Ectodermal cell (in vitro differentiated cells): ENCODE data around the gene NPPC.
"Not testable (repeated sequence)": the region's sequence is repeated elsewhere in the genome, so short reads cannot be mapped to it uniquely, and the experiment has no call there.

Experiments used
- H3K27ac ChIP-seq: 2 replicates; pipeline ENCODE4 v1.7.0; 2013; ENCODE audit warnings: mild to moderate bottlenecking, low read depth, low read length; ENCODE audit not compliant: insufficient read depth, poor library complexity, severe bottlenecking
- H3K27me3 ChIP-seq: 2 replicates; pipeline ENCODE4 v1.7.0; 2013; ENCODE audit warnings: mild to moderate bottlenecking, low read length; ENCODE audit not compliant: insufficient read depth, control insufficient read depth, poor library complexity, severe bottlenecking
- H3K36me3 ChIP-seq: one replicate; pipeline ENCODE4 v1.7.0; 2013; ENCODE audit warnings: low read length; ENCODE audit not compliant: control insufficient read depth, insufficient read depth
- H3K4me1 ChIP-seq: one replicate; pipeline ENCODE4 v1.7.0; 2013; ENCODE audit warnings: low read length; ENCODE audit not compliant: control insufficient read depth, insufficient read depth
- H3K4me3 ChIP-seq: 2 replicates; pipeline ENCODE4 v1.7.0; 2013; ENCODE audit warnings: low read depth, low read length, control low read depth; ENCODE audit not compliant: insufficient read depth
- H3K9me3 ChIP-seq: 2 replicates; pipeline ENCODE4 v1.7.0; 2013; ENCODE audit warnings: mild to moderate bottlenecking, low read length, moderate library complexity; ENCODE audit not compliant: control insufficient read depth
- whole genome bisulfite sequencing, 2 experiments: methylation state at CpG; one replicate each; pipeline ENCODE4 v1.1.7; 2013; ENCODE audit warnings: missing lambda C conversion rate in 2 of 2; 5-methylcytosine and 5-hydroxymethylcytosine counted together

The NPPC gene

GRCh38 chr2:231891514-231891905 is 34.7 kb downstream of the NPPC start:
- Histone ChIP-seq H3K9me3 (no peaks in the 10 kb centered on the region), H3K4me1 (no peaks in the 10 kb centered on the region), H3K36me3 (no peaks in the 10 kb centered on the region), H3K4me3 (no peak overlapping the region), H3K27me3 (no peaks in the 10 kb centered on the region), H3K27ac (no peak overlapping the region)
- WGBS, 2 experiments, result 84 to 85% methylated on average over 11 of the region's 11 CpGs

DNA sequence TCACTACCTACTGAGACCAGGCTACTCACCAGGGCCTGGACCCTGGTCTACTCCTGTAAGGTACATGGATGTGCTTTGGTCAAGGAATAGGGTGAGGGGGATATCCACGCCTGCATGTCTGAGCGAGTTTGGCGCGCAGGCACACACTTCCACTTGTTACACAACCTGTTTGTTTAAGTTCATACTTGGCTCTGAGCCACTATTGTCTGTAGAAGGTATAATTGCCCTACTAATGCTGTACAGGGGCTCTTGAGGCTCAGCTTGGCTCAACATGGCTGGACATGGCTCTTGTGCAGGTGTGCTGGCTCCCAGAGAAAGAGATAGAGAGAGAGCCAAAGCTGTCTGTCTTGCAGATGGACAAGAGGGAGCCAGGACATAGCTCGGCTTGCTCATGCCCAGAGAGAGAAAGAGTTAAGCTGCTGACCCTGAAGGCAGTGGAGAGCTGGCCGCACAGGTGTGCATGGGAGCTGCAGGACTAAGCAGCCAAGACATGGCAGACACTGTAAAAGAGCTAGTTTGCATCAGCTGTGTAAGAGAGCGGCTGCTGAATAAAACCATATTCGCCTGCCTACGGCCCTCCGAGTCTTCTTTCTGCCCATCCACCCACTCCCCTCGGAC is 35.2 kb downstream of the NPPC start:
- H3K27ac ChIP-seq, result no peak overlapping the region
- H3K4me1 ChIP-seq, result no peaks in the 10 kb centered on the region
- H3K9me3 ChIP-seq, result no peaks in the 10 kb centered on the region
- no peaks in the 10 kb centered on the region for H3K27me3 ChIP-seq
- H3K4me3 ChIP-seq, result no peak overlapping the region
- WGBS, 2 experiments, result 91 to 93% methylated on average over 11 of the region's 11 CpGs
- H3K36me3 ChIP-seq, result no peaks in the 10 kb centered on the region

DNA sequence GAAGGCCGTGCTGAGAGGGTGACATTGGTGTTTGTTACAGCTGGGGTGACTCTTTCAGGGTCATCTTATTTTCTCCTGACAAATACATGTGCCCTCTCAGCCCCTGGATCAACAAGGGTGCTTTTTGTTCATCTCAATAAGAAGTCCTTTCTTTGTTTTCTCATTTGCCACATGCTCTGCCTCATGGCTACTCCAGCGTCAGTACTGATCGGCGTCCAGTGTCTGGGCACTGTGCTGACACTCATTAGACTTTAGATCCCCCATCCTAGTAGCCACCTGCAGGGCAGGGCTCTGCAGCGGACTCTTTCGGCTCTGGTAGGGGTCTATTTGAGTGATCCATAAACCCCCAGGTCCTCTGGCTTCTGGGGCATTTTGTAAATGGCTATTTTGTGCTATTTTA is 38.4 kb downstream of the NPPC start:
- Histone ChIP-seq H3K36me3 (no peaks in the 10 kb centered on the region), H3K27ac (no peak overlapping the region), H3K27me3 (no peaks in the 10 kb centered on the region), H3K9me3 (no peaks in the 10 kb centered on the region), H3K4me1 (no peaks in the 10 kb centered on the region), H3K4me3 (no peak overlapping the region)
- WGBS, 2 experiments, result 93 to 94% methylated on average over 6 of the region's 6 CpGs

DNA sequence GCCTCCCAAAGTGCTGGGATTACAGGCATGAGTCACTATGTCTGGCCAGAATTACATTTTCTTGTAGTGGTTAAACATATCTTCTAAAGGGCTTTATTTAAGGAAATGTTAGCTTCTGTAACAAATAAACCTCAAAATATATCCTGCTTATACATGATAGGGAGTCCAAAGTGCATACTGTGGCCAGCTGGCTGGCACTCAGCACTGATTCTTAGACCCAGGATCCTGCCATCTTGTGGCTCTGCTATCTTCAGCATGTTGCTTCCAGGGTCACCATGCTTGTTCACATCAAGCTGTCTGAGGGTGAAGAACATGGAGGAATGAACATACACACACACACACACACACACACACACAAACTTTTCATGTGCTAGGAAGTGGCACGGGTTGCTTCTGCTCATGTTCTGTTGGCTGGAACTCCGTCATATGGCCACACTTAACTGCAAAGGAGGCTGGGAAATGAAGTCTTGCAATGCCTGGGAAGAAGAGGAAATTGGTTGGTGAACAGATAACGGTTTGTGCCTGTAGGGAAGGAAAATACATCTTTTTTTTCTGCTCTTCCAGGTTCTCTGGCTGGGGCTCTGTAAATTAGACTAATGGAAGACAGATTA is 40.0 kb downstream of the NPPC start:
- Histone ChIP-seq H3K36me3 (no peaks in the 10 kb centered on the region), H3K4me3 (no peak overlapping the region), H3K27ac (no peak overlapping the region), H3K27me3 (no peaks in the 10 kb centered on the region), H3K9me3 (no peaks in the 10 kb centered on the region), H3K4me1 (no peaks in the 10 kb centered on the region)
- WGBS, 2 experiments, result 85 to 91% methylated on average over 3 of the region's 3 CpGs

GRCh38 chr2:231884438-231885140 is 41.6 kb downstream of the NPPC start:
- Histone ChIP-seq H3K36me3 (no peaks in the 10 kb centered on the region), H3K4me3 (no peak overlapping the region), H3K4me1 (no peaks in the 10 kb centered on the region), H3K27me3 (no peaks in the 10 kb centered on the region), H3K27ac (no peak overlapping the region), H3K9me3 (no peaks in the 10 kb centered on the region)
- 90% methylated on average over 8 of the region's 8 CpGs for whole genome bisulfite sequencing, 2 experiments

DNA sequence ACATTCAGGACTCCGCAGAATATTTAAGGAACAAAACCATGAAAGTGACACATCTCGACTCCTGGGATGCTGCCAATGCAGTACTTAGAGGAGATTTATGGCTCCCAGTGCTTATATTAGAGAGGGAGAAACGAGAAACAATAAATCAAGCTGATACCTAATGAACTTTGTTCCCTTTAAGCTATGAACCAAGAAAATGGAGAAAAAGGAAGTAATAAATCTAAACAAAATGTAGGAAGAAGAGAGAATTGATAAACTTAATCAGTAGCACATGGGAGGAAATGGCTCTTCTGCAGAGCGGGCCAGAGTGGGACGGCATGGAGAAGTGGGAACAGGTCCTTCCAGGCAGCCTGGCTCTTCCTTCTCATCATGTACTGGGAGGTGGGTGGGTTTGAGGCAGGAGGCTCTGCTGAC is 42.7 kb downstream of the NPPC start:
- no peak overlapping the region for H3K4me3 ChIP-seq
- H3K4me1 ChIP-seq, result no peaks in the 10 kb centered on the region
- no peak overlapping the region for H3K27ac ChIP-seq
- WGBS, 2 experiments, result 93 to 96% methylated on average over 5 of the region's 5 CpGs
- H3K27me3 ChIP-seq, result no peaks in the 10 kb centered on the region
- H3K36me3 ChIP-seq, result no peaks in the 10 kb centered on the region
- H3K9me3 ChIP-seq, result no peaks in the 10 kb centered on the region

- Histone ChIP-seq H3K4me1 (no peaks in the 10 kb centered on the region), H3K27ac (no peak overlapping the region), H3K9me3 (no peaks in the 10 kb centered on the region), H3K4me3 (no peak overlapping the region), H3K27me3 (no peaks in the 10 kb centered on the region), H3K36me3 (no peaks in the 10 kb centered on the region)
- 83 to 84% methylated on average over 7 of the region's 7 CpGs for WGBS, 2 experiments
Observed at GRCh38 chr2:231882646-231883045, 43.5 kb downstream of the NPPC start.

DNA sequence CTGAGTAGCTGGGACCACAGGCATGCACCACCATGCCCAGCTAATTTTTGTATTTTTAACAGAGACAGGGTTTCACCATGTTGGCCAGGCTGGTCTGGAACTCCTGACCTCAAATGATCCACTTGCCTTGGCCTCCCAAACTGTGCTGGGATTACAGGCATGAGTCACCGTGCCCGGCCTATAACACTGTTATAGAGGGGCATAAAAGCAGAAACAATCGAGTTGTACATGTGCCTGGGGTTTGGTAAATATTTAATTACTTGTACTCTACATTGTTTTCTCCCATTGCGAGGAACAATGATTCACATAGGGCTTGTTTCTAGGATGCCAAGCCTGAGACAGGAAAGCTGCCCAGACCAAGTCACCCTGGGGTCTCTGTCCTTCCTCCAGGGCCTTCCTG is 45.8 kb downstream of the NPPC start:
- H3K4me3 ChIP-seq, H3K27me3 ChIP-seq, H3K9me3 ChIP-seq, H3K27ac ChIP-seq, H3K36me3 ChIP-seq, H3K4me1 ChIP-seq: not testable (repeated sequence)
- WGBS, 2 experiments, result 91 to 99% methylated on average over 4 of the region's 4 CpGs

DNA sequence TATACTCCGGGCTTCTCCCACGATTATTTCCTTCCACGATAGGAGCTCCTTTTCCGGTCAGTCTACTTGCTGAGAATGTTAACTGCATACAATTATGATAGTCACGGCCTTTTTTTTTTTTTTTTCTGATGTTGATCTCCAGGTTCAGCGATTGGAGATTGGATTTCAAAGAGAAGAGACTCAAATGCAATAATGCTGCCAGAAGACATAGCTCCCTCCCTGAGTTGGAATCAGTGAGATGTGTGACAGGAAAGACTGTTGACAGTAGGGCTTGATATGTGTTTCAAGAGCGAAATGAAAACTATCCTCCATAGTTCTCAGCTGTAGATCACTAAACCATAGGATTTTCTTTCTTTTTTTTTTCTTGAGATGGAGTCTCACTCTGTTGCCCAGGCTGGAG is 47.0 kb downstream of the NPPC start:
- Histone ChIP-seq H3K36me3 (no peaks in the 10 kb centered on the region), H3K4me1 (no peaks in the 10 kb centered on the region), H3K9me3 (no peaks in the 10 kb centered on the region), H3K27me3 (no peaks in the 10 kb centered on the region), H3K4me3 (no peak overlapping the region), H3K27ac (no peak overlapping the region)
- 96 to 97% methylated on average over 7 of the region's 7 CpGs for WGBS, 2 experiments

DNA sequence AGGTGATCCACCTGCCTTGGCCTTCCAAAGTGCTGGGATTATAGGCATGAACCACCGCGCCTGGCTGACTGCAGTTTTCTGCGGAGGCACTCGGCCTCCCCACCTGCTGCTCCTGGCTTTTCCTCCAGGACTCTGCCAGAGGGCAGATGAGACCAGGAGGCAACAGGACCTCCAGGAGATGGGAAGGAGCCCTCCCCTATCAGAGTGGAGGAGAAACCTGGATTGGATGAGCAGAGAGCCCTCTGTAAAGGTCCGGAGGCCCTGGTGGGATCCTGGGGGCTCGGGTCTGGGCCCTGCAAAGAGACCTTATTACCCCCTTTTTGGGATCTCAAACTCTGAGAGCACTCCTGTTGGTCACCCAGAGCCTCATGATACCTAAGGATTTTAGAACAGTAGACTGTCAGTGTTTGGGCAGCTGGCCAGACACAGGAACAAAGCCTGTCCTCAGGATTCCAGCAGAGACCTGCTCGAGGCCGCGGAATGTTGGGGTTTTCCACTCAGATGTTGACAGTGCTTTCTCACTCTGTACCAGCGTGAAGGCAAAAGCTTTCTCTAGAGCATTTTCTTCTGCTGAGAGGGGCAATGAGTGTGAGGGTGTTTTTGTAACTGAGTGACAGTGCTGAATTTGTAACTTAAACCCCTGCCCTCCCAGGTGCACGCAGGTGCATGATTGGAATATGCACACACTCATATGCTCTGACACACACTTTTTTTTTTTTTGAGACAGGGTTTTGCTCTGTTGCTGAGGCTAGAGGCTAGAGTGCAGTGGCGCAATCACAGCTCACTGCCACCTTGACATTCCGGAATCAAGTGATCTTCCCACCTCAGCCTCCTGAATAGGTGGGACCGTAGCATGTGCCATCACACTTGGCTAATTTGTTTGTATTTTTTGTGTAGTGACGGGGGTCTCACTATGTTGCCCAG is 48.4 kb downstream of the NPPC start:
- H3K9me3 ChIP-seq, result no peaks in the 10 kb centered on the region
- 78 to 82% methylated on average over 15 of the region's 15 CpGs for WGBS, 2 experiments
- no peaks in the 10 kb centered on the region for H3K27me3 ChIP-seq
- H3K4me1 ChIP-seq, result no peaks in the 10 kb centered on the region
- H3K36me3 ChIP-seq, result no peaks in the 10 kb centered on the region
- no peak overlapping the region for H3K27ac ChIP-seq
- H3K4me3 ChIP-seq, result no peak overlapping the region
